Tibial artery (tissue), 4 donors: ENCODE results near the gene KLHL6.

ENCODE experiments used
- DNase-seq, 2 donors: peaks; one replicate each; pipeline ENCODE4 v3.0.0-alpha.2; 2019
- H3K27ac ChIP-seq, 2 donors: fragments of 200-600 bp; sonication (generic) in 1 of 2; 1 replicate in 1 of 2; 2 replicates in 1 of 2; pipeline ENCODE4 v1.5.1; 2018 to 2019; ENCODE audit warnings: mild to moderate bottlenecking in 1 of 2
- H3K27me3 ChIP-seq, 2 donors: fragments of 200-600 bp; sonication (generic) in 1 of 2; one replicate each; pipeline versions ENCODE4 v1.5.1 to v1.6.0; 2016 to 2019
- H3K36me3 ChIP-seq, 3 donors: fragments of 200-600 bp; sonication (generic) in 2 of 3; one replicate each; pipeline ENCODE4 v1.5.1; 2016 to 2019; ENCODE audit warnings: mild to moderate bottlenecking in 2 of 3
- H3K4me1 ChIP-seq, 4 donors: fragments of 200-600 bp; sonication (generic) in 2 of 4; 1 replicate in 3 of 4; 2 replicates in 1 of 4; pipeline ENCODE4 v1.5.1; 2016 to 2019
- H3K4me3 ChIP-seq, 2 donors: fragments of 200-600 bp; sonication (generic) in 1 of 2; 1 replicate in 1 of 2; 2 replicates in 1 of 2; pipeline ENCODE4 v1.5.1; 2018 to 2019; ENCODE audit warnings: mild to moderate bottlenecking in 2 of 2
- H3K9me3 ChIP-seq, 3 donors: fragments of 200-600 bp; sonication (generic) in 1 of 3; one replicate each; pipeline ENCODE4 v1.5.1; 2016 to 2019
- intact Hi-C: fragments of 100-400 bp; cut with DNase I; formaldehyde crosslinking; loops from one replicate; pipeline ENCODE4 v1.15.0; 2023; ENCODE audit warnings: low total_unique reads
- TF ChIP-seq, protein P1 (sequence below), 2 experiments: fragments of 200-600 bp in 1 of 2; fragments of 450-650 bp in 1 of 2; IDR thresholded peaks; one replicate each; pipeline ENCODE4 v1.5.1; 2017 to 2019; ENCODE audit warnings: antibody characterized with exemption in 2 of 2, mild to moderate bottlenecking in 1 of 2, moderate library complexity in 1 of 2

The KLHL6 gene

DNA sequence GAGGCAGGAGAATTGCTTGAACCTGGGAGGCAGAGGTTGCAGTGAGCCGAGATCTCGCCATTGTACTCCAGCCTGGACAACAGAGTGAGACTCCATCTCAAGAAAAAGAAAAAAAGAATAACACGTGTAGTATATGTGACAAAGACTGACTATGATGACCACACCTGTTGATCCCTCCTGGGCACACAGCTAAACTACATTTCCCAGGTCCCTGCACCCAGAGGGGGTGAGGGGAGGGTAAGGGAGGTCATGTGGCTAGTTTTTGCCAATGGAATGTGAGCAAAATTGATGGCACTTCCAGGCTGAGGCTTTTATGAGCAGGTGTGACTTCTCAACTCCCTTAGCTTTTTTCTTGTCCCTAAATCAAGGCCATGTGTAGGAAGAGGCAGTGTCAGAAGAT is 58.2 kb downstream of the KLHL6 start:
- Histone ChIP-seq H3K36me3 (no peaks in the 10 kb centered on the region), H3K4me3 (no peak overlapping the region), H3K27me3 (no peaks in the 10 kb centered on the region), H3K9me3 (no peaks in the 10 kb centered on the region), H3K4me1 (no peaks in the 10 kb centered on the region), H3K27ac (no peak overlapping the region)
- TF ChIP-seq, protein P1, sequence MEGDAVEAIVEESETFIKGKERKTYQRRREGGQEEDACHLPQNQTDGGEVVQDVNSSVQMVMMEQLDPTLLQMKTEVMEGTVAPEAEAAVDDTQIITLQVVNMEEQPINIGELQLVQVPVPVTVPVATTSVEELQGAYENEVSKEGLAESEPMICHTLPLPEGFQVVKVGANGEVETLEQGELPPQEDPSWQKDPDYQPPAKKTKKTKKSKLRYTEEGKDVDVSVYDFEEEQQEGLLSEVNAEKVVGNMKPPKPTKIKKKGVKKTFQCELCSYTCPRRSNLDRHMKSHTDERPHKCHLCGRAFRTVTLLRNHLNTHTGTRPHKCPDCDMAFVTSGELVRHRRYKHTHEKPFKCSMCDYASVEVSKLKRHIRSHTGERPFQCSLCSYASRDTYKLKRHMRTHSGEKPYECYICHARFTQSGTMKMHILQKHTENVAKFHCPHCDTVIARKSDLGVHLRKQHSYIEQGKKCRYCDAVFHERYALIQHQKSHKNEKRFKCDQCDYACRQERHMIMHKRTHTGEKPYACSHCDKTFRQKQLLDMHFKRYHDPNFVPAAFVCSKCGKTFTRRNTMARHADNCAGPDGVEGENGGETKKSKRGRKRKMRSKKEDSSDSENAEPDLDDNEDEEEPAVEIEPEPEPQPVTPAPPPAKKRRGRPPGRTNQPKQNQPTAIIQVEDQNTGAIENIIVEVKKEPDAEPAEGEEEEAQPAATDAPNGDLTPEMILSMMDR (IDR thresholded peaks at IDR 0.05), result no peak
- intact Hi-C loops, result no loop called here
- no peak for DNase-seq

DNA sequence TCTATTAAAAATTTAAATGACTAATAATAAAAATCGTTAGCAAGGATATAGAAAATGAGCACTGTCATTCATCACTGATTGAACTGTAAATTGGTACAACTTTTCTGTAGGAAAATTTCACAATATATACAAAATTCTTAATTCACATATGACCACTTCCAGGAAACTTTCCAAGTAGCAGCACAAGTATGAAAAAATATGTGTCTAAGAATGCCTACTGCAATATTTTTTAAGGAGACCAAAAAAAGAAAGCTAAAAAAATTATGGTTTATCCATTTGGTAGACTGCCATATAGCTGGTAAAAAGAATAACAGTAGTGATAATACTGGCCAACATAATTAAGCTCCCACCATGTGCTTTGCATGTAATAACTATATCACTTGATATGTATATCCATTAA is 59.2 kb downstream of the KLHL6 start:
- H3K36me3 ChIP-seq, result no peaks in the 10 kb centered on the region
- no peaks in the 10 kb centered on the region for H3K9me3 ChIP-seq
- TF ChIP-seq, protein P1 (IDR thresholded peaks at IDR 0.05), result no peak
- H3K4me3 ChIP-seq, result no peak overlapping the region
- DNase-seq, result no peak
- intact Hi-C loops, result no loop called here
- no peaks in the 10 kb centered on the region for H3K4me1 ChIP-seq
- H3K27ac ChIP-seq, result no peak overlapping the region
- no peaks in the 10 kb centered on the region for H3K27me3 ChIP-seq

DNA sequence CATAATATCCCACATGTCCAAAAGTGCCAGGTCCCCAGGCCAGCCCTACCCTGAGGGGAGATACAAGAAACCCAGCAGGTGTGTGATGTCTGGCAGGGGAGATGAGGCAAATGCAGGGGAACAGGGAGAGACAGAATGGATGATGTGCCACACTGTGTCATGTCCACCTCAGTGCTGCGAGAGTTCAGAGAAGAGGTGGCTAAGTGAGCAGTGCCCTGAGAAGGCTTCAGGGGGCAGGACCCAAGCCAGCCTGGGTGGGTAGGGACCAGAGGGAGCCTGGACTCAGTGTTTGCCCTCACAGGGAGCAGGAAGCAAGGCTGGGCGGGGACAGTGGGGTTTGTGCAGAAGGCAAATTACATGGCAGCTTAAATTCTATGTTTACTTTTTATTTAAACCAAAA is 61.2 kb downstream of the KLHL6 start:
- Histone ChIP-seq H3K9me3 (no peaks in the 10 kb centered on the region), H3K27ac (no peak overlapping the region), H3K27me3 (no peaks in the 10 kb centered on the region), H3K4me3 (no peak overlapping the region), H3K4me1 (no peaks in the 10 kb centered on the region), H3K36me3 (no peaks in the 10 kb centered on the region)
- intact Hi-C loops, result no loop called here
- DNase-seq, result no peak
- TF ChIP-seq, protein P1 (IDR thresholded peaks at IDR 0.05), result no peak

DNA sequence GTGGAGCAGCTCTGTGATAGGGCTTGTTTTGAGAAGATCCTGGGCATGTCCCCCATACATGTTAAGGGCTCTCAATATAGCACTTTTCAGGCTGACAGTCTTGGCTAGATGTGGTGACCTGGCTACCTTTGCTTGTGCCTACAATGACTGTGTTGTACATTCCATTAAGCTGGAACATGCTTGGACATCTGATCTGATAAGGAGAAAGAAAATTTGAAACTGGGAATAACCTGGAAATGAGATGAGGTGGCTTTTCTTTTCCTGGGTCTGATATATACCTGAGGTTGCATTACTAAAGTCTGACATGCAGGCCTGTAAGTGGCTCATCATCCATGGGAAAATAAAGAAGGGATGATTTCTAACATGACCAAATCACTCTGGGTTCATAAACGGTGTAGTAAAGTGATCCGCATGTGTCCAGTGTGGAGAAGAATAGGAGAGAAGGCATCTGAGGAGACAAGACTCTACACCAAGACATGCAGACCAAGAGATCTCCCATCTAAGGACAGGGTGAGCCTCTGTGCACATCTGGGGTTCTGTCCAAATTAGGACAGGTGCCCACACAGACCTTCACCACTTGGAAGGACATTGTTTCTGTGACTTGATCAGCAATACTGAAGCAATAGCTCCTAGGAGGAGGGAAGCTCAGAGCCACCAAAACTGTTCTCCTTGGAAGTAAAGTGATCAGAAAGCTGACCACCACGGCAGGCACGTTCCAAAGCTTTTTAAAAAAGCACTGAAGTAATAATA is 62.0 kb downstream of the KLHL6 start:
- TF ChIP-seq, protein P1 (IDR thresholded peaks at IDR 0.05), result no peak
- H3K4me1 ChIP-seq, result no peaks in the 10 kb centered on the region
- no peaks in the 10 kb centered on the region for H3K9me3 ChIP-seq
- no peak overlapping the region for H3K27ac ChIP-seq
- intact Hi-C loops, result no loop called here
- H3K36me3 ChIP-seq, result no peaks in the 10 kb centered on the region
- DNase-seq, result no peak
- no peak overlapping the region for H3K4me3 ChIP-seq
- H3K27me3 ChIP-seq, result no peaks in the 10 kb centered on the region

DNA sequence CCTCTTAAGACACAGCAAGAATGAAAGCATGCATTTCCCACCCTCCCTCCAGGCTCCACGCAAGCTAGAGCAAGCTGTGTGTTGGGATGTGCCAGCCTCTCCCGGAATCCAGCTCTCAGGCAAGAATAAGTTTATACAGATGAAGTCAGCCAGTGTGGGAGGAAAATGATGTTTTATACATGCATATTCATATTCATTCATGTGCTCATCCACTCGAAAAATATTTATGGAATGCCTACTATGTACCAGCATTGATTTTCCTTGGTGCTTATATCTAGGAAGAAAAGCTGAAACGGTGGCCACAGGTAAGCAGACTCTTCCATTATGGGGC is 62.7 kb downstream of the KLHL6 start:
- intact Hi-C loops, result no loop called here
- Histone ChIP-seq H3K27ac (no peak overlapping the region), H3K4me1 (no peaks in the 10 kb centered on the region), H3K27me3 (no peaks in the 10 kb centered on the region), H3K4me3 (no peak overlapping the region), H3K36me3 (no peaks in the 10 kb centered on the region), H3K9me3 (no peaks in the 10 kb centered on the region)
- no peak for DNase-seq
- TF ChIP-seq, protein P1 (IDR thresholded peaks at IDR 0.05), result no peak
